H1 (cell line): ENCODE measurements around the gene FGD4. TPM values are rescaled to one million over a fixed set of nuclear protein-coding genes. Genes with fewer than 3 reads are reported as not detected.

Experiments used
- CTCF ChIP-seq, 3 experiments: IDR thresholded peaks; 1 replicate in 2 of 3; 2 replicates in 1 of 3; pipeline versions ENCODE4 v1.5.1 to v1.6.1; 2011; ENCODE audit warnings: low read length in 3 of 3, mild to moderate bottlenecking in 3 of 3, inconsistent platforms in 2 of 3, low read depth in 1 of 3, moderate library complexity in 1 of 3; ENCODE audit not compliant: insufficient read depth in 1 of 3; ENCODE audit errors: control extremely low read depth in 1 of 3
- EZH2 ChIP-seq: fragments of 200-600 bp; sonication (generic); IDR thresholded peaks from 2 replicates; pipeline ENCODE4 v1.7.1; 2012; ENCODE audit warnings: low read depth, mild to moderate bottlenecking, moderate library complexity, low read length, inconsistent platforms; ENCODE audit not compliant: severe bottlenecking
- polyA plus RNA-seq, 7 experiments: library from polyadenylated mRNA; depleted of rRNA in 3 of 7; stranded (reverse) in 5 of 7; unstranded in 2 of 7; fragments of >200 nt in 5 of 7; fragments of 200-250 nt in 2 of 7; gene quantifications; 1 replicate in 5 of 7; 2 replicates in 1 of 7; 4 replicates in 1 of 7; pipeline versions ENCODE4 v1.2.1 to v1.2.3, GENCODE V29; 2011 to 2013; ENCODE audit warnings: missing spikeins in 2 of 7, mixed read lengths in 2 of 7
- total RNA-seq: library from RNA; stranded (reverse); fragmentation: NEBNext Ultra II Directional; extraction: Animal tissue kit (Norgen Biotek cat#: 25700); gene quantifications from 2 replicates; pipeline ENCODE4 v1.2.1, GENCODE V29; 2021

The FGD4 gene
- total and polyA plus RNA-seq, 2 of the 8 experiments (the other 6 are each of a cell fraction or from before 2014, with no cell fraction given), result 8.5 to 48.2 TPM

- TF ChIP-seq CTCF (IDR thresholded peaks at IDR 0.05; ENCODE audit: control extremely low read depth in 1 of 3, insufficient read depth in 1 of 3, low read depth in 1 of 3, low read length in 3 of 3) (no peak), EZH2 (no peak)
Observed at GRCh38 chr12:32502693-32503502, 103.5 kb downstream of the FGD4 start (continued).
